ENCODE measurements around the gene PTPRG. TPM values are rescaled to one million over a fixed set of nuclear protein-coding genes. Genes with fewer than 3 reads are reported as not detected.

Gene PTPRG
- total RNA-seq, 2 experiments from 2014 or later, result 0.13 to 0.15 TPM

DNA sequence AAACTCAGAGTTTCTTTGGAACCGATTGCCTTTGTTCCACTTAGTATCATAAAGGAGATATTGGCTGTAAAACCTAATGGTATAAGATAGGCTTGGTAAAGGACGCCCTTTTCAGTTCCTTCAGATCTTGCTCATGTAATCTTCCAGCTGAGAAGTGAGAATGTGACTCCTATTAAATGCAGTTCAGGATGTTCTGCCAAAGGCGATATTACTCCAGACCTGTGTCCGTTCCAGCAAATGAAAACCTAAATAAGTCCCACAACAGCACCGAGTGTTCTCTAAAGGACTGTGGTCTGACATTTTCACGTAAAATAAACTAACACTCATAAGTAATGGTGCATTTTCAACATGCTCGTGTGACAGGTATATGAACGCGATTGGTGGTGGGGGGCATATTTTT is 535.8 kb downstream of the PTPRG start:
- ChIA-PET CTCF (no interaction called here), POLR2A (no interaction called here)
- no peaks in the 10 kb centered on the region for H3K27me3 Mint-ChIP-seq
- no peaks in the 10 kb centered on the region for H3K9me3 Mint-ChIP-seq
- no peak overlapping the region for H3K27ac Mint-ChIP-seq
- no peaks in the 10 kb centered on the region for H3K4me1 Mint-ChIP-seq
- no peak overlapping the region for H3K4me3 Mint-ChIP-seq
- no peak for DNase-seq
- no peaks in the 10 kb centered on the region for H3K36me3 Mint-ChIP-seq (ENCODE audit: low read depth)

GRCh38 chr3:62098646-62099365 is 537.4 kb downstream of the PTPRG start:
- Mint-ChIP-seq H3K4me1 (no peaks in the 10 kb centered on the region), H3K36me3 (ENCODE audit: low read depth) (no peaks in the 10 kb centered on the region), H3K4me3 (no peak overlapping the region), H3K9me3 (no peaks in the 10 kb centered on the region), H3K27me3 (no peaks in the 10 kb centered on the region), H3K27ac (no peak overlapping the region)
- DNase-seq, result no peak
- CTCF ChIA-PET, result no interaction called here
- POLR2A ChIA-PET, result no interaction called here

- Mint-ChIP-seq H3K27me3 (no peaks in the 10 kb centered on the region), H3K4me1 (no peaks in the 10 kb centered on the region), H3K9me3 (no peaks in the 10 kb centered on the region), H3K27ac (no peak overlapping the region), H3K36me3 (ENCODE audit: low read depth) (no peaks in the 10 kb centered on the region), H3K4me3 (no peak overlapping the region)
- DNase-seq, result no peak
- CTCF ChIA-PET, result no interaction called here
- POLR2A ChIA-PET, result no interaction called here
Observed at GRCh38 chr3:62100282-62100989, 539.1 kb downstream of the PTPRG start.

- CTCF ChIA-PET, result no interaction called here
- Mint-ChIP-seq H3K4me3 (no peak overlapping the region), H3K36me3 (ENCODE audit: low read depth) (no peaks in the 10 kb centered on the region), H3K4me1 (no peaks in the 10 kb centered on the region), H3K9me3 (no peaks in the 10 kb centered on the region), H3K27ac (no peak overlapping the region), H3K27me3 (no peaks in the 10 kb centered on the region)
- DNase-seq, result no peak
- POLR2A ChIA-PET, result no interaction called here
Observed at GRCh38 chr3:62101488-62101887, 540.1 kb downstream of the PTPRG start.

- Mint-ChIP-seq H3K4me3 (no peak overlapping the region), H3K9me3 (peaks cover 1% of the 10 kb centered on the region), H3K27ac (no peak overlapping the region), H3K4me1 (no peaks in the 10 kb centered on the region), H3K36me3 (ENCODE audit: low read depth) (no peaks in the 10 kb centered on the region), H3K27me3 (no peaks in the 10 kb centered on the region)
- CTCF ChIA-PET, result no interaction called here
- DNase-seq, result no peak
- POLR2A ChIA-PET, result no interaction called here
Observed at GRCh38 chr3:62103531-62103930, 542.2 kb downstream of the PTPRG start.

DNA sequence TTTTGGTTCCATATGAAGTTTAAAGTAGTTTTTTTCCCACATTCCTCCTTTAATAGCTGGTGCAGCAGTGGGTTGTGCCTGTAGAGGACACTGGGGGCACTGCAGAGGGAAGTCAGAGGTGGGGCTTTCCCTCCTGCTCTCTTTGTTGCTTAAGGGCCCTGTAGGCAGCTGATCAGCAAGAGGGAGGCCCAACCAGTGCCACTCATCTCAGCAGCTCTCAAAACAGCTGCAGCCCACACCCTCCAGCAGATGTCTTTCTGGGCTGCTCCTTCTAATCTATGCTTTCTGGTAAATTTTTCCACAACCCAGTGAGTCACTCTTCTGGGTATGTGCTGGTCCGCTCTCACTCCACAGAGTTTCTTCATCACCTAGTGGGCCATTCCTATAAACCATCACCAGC is 548.2 kb downstream of the PTPRG start:
- Mint-ChIP-seq H3K27ac (no peak overlapping the region), H3K27me3 (no peaks in the 10 kb centered on the region), H3K36me3 (ENCODE audit: low read depth) (no peaks in the 10 kb centered on the region), H3K4me3 (no peak overlapping the region), H3K9me3 (peaks cover 7% of the 10 kb centered on the region), H3K4me1 (no peaks in the 10 kb centered on the region)
- DNase-seq, result no peak
- ChIA-PET POLR2A (no interaction called here), CTCF (no interaction called here)

DNA sequence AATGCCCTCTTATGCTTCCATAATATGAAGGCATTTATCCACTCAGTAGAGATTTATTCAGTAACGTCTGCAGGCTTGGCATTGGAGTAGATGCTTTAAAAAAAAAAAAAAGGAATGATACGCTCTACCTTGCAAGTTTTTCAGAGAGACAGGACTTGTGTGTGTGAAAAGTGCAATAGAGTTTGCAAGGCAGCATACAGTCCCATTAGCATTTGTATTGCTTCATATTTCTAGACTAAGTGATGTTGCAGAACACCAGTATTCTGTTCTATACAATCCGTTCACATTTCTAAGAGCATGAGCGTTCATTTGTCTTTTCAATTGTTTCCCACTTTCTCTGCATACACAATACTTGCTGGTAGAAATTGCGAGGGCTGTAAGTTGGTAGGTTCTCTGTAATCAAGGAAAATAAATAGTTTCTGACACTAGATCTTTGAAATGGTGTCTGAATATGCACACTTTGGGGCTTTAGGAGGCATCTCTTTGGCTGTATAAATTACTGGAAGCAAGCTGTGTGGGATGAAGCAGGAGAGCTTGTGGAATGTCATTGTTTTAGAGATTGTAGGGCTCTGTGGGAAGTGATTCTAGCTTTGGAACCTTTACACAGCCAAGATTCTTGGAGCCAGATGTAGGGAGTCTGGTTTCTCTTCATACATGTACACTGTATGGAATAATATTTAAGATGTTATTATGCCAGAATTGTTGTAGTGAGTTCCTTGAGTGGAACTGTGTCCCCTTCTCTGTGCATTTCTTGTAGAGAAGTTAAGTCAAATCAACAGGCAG is 549.3 kb downstream of the PTPRG start:
- no peak for DNase-seq
- no peaks in the 10 kb centered on the region for H3K36me3 Mint-ChIP-seq (ENCODE audit: low read depth)
- ChIA-PET POLR2A (no interaction called here), CTCF (no interaction called here)
- H3K4me3 Mint-ChIP-seq, result no peak overlapping the region
- no peaks in the 10 kb centered on the region for H3K27me3 Mint-ChIP-seq
- H3K9me3 Mint-ChIP-seq, result peaks cover 7% of the 10 kb centered on the region
- H3K27ac Mint-ChIP-seq, result no peak overlapping the region
- H3K4me1 Mint-ChIP-seq, result no peaks in the 10 kb centered on the region

- no peak for DNase-seq
- H3K9me3 Mint-ChIP-seq, result peaks cover 7% of the 10 kb centered on the region
- H3K27ac Mint-ChIP-seq, result no peak overlapping the region
- ChIA-PET POLR2A (no interaction called here), CTCF (no interaction called here)
- H3K4me3 Mint-ChIP-seq, result no peak overlapping the region
- H3K27me3 Mint-ChIP-seq, result no peaks in the 10 kb centered on the region
- H3K4me1 Mint-ChIP-seq, result no peaks in the 10 kb centered on the region
- no peaks in the 10 kb centered on the region for H3K36me3 Mint-ChIP-seq (ENCODE audit: low read depth)
Observed at GRCh38 chr3:62113092-62113491, 551.7 kb downstream of the PTPRG start.

DNA sequence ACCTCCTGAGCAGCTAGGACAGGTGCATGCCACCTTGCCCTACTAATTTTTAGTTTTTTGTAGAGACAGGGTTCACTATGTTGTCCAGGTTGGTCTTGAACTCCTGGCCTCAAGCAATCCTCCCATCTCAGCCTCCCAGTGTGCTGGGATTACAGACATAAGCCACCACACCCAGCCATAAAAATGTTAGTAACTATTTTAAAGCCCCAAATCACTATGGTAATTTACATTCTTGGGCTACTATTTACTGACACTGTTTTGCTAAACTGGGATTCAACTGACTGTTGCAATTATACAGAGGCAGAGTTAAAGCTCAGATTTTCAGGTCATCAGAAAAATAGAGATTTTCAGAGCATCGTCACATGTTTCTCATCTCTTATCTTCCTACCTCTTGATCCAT is 553.4 kb downstream of the PTPRG start:
- H3K9me3 Mint-ChIP-seq, result peaks cover 7% of the 10 kb centered on the region
- no peaks in the 10 kb centered on the region for H3K4me1 Mint-ChIP-seq
- no peak for DNase-seq

DNA sequence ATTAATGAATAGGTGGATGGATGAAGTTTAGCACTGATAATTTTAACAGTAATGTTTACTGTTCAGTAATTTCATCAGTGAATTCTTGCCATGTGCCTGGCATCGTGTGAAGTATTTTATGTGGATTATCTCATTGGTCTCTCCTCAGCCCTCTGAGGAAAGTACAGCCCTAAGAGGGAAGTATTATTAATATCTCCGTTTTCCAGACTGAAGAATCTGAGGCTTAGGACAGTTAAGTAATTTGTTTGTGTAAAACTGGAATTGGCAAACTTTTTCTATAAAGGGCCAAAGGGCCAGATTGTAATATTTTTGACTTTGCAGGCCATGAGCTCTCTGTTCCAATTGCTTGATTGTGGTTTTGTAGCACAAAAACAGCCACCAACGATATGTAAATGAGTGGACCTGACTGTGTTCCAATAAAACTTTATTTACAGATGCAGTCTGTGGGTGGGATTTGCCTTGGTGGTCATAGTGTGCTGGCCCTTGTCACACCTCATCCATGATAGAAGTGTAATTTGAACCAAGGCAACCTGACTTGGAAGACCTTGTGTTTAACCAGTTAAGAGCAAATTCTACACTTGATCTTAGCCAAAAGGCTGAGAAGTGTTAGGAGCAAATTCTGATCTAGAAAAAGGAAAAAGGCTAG is 556.7 kb downstream of the PTPRG start:
- ChIA-PET CTCF (no interaction called here), POLR2A (no interaction called here)
- Mint-ChIP-seq H3K36me3 (ENCODE audit: low read depth) (no peaks in the 10 kb centered on the region), H3K4me1 (no peaks in the 10 kb centered on the region), H3K4me3 (no peak overlapping the region), H3K27ac (no peak overlapping the region), H3K9me3 (peaks cover 7% of the 10 kb centered on the region), H3K27me3 (no peaks in the 10 kb centered on the region)
- no peak for DNase-seq

More for the DNA sequence above, 553.4 kb downstream of the PTPRG start:
- ChIA-PET POLR2A (no interaction called here), CTCF (no interaction called here)
- Mint-ChIP-seq H3K27me3 (no peaks in the 10 kb centered on the region), H3K4me3 (no peak overlapping the region), H3K27ac (no peak overlapping the region), H3K36me3 (ENCODE audit: low read depth) (no peaks in the 10 kb centered on the region)

- POLR2A ChIA-PET, result no interaction called here
- no peak overlapping the region for H3K27ac Mint-ChIP-seq
- H3K27me3 Mint-ChIP-seq, result no peaks in the 10 kb centered on the region
- no peaks in the 10 kb centered on the region for H3K36me3 Mint-ChIP-seq (ENCODE audit: low read depth)
- CTCF ChIA-PET, result no interaction called here
- H3K4me1 Mint-ChIP-seq, result no peaks in the 10 kb centered on the region
- peaks cover 7% of the 10 kb centered on the region for H3K9me3 Mint-ChIP-seq
- no peak for DNase-seq
- no peak overlapping the region for H3K4me3 Mint-ChIP-seq
Observed at GRCh38 chr3:62119139-62119538, 557.8 kb downstream of the PTPRG start.

DNA sequence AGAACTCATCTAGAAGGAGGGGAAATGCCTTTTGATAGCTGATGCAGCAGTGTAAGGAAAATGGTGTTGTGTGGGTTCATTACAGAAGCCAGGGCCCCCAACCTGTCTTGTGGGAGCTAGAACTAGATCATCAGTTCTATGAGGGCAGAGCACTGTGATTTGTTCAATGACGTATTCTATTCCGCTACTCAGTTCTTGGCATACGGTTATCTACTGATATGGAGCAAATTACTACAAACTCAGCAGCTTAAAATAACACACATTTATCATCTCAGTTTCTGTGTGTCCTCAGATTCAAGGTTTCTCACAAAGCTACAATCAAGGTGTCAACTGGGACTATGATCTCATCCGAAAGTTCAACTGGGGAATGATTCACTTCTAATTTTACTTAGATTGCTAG is 561.4 kb downstream of the PTPRG start:
- Mint-ChIP-seq H3K4me3 (no peak overlapping the region), H3K27ac (no peak overlapping the region), H3K9me3 (peaks cover 7% of the 10 kb centered on the region), H3K4me1 (no peaks in the 10 kb centered on the region), H3K27me3 (no peaks in the 10 kb centered on the region), H3K36me3 (ENCODE audit: low read depth) (no peaks in the 10 kb centered on the region)
- POLR2A ChIA-PET, result no interaction called here
- CTCF ChIA-PET, result no interaction called here
- no peak for DNase-seq

GRCh38 chr3:62125380-62125779 is 564.0 kb downstream of the PTPRG start:
- ChIA-PET POLR2A (no interaction called here), CTCF (no interaction called here)
- Mint-ChIP-seq H3K36me3 (ENCODE audit: low read depth) (no peaks in the 10 kb centered on the region), H3K27me3 (no peaks in the 10 kb centered on the region), H3K4me1 (no peaks in the 10 kb centered on the region), H3K9me3 (peaks cover 4% of the 10 kb centered on the region), H3K4me3 (no peak overlapping the region), H3K27ac (no peak overlapping the region)
- no peak for DNase-seq

Measured in activated CD4-positive, alpha-beta memory T cell treated with anti-CD3 and anti-CD28 coated beads, Interleukin-2, amount 10 ng/mL, durations not matched to agents 7 days and 5 days (primary cell).